D721Med (cell line): ENCODE measurements around the gene SPATA20.

ENCODE experiments used
- DNase-seq: peaks from one replicate; pipeline ENCODE4 v3.0.0; 2011; ENCODE audit warnings: low spot score; ENCODE audit not compliant: insufficient read length
- FAIRE-seq: peaks from 2 replicates; lab custom pipeline; 2011; peaks lifted over from hg19 to GRCh38; lab: Jason Lieb, UNC
- CTCF ChIP-seq: IDR thresholded peaks from 2 replicates; pipeline ENCODE4 v1.5.1; 2012; ENCODE audit warnings: mild to moderate bottlenecking, control low read depth; ENCODE audit not compliant: insufficient read depth; ENCODE audit errors: missing control alignments

SPATA20 gene

DNA sequence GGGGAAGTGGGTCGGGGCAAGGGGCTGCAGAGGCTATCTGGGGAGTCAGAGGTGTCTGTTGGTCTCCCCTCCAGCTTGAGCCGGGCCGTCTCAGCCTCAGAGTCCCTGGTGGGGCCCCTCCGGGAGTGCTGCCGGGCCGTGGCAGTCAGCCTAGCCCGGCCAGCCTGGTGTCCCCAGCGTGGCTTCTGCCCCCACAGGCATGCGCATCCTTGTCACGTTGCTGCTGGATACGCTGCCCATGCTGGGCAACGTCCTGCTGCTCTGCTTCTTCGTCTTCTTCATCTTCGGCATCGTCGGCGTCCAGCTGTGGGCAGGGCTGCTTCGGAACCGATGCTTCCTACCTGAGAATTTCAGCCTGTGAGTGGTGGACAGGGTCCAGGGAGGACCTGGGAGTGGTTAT is 24.7 kb downstream of the SPATA20 start:
- FAIRE-seq (no peak), DNase-seq (no peak)
- TF ChIP-seq CTCF, result no peak

- no peak for TF ChIP-seq CTCF
- DNase-seq, result no peak
- FAIRE-seq, result no peak
Observed at GRCh38 chr17:50572541-50572940, 25.6 kb downstream of the SPATA20 start.

- peak; percentile 87 for FAIRE-seq
- TF ChIP-seq CTCF, result no peak
Observed at GRCh38 chr17:50573866-50574611, 27.1 kb downstream of the SPATA20 start.

GRCh38 chr17:50575581-50576210 is 28.7 kb downstream of the SPATA20 start:
- no peak for FAIRE-seq
- no peak for TF ChIP-seq CTCF
- DNase-seq, result no peak

More at GRCh38 chr17:50573866-50574611, 27.1 kb downstream of the SPATA20 start:
- DNase-seq, result peak; percentile 85

DNA sequence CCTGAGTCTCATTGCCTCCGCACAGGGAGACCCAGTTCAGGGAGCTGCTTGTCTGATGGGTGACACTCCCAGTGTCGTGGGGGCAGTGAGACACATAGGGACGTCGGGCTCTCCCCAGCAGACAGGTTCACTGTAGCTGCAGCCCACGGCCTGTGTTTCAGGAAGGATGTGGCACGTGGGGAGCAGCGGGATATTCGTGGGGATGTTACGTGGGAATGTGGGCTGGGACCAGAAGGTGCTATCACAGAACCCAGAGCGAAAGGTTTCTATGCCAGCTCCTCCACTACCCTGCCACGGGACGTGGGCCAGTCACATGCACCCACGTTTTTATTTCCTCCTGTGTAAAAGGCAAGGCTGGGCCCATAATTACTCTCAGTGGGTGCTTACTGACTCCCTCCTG is 29.9 kb downstream of the SPATA20 start:
- TF ChIP-seq CTCF, result no peak
- FAIRE-seq (no peak), DNase-seq (no peak)

- no peak for DNase-seq
- TF ChIP-seq CTCF, result no peak
- FAIRE-seq, result no peak
Observed at GRCh38 chr17:50577451-50577954, 30.5 kb downstream of the SPATA20 start.

GRCh38 chr17:50578173-50578572 is 31.2 kb downstream of the SPATA20 start:
- FAIRE-seq, result no peak
- TF ChIP-seq CTCF, result no peak
- DNase-seq, result no peak
